Ecto neural progenitor cell (in vitro differentiated cells): ENCODE data around the gene F12.
A peak's percentile ranks its signal among the peaks of the same experiment; 100 is the strongest.

ENCODE experiments used
- DNase-seq: peaks from one replicate; pipeline ENCODE4 v3.0.0-alpha.2; 2018; ENCODE audit warnings: low spot score

The F12 gene

GRCh38 chr5:177409043-177409801 lies at the start of gene F12:
TSS of gene F12 (minus strand) at chr5:177409564. CDS start at chr5:177409527, 37 bp downstream.
- DNase-seq, result no peak

DNA sequence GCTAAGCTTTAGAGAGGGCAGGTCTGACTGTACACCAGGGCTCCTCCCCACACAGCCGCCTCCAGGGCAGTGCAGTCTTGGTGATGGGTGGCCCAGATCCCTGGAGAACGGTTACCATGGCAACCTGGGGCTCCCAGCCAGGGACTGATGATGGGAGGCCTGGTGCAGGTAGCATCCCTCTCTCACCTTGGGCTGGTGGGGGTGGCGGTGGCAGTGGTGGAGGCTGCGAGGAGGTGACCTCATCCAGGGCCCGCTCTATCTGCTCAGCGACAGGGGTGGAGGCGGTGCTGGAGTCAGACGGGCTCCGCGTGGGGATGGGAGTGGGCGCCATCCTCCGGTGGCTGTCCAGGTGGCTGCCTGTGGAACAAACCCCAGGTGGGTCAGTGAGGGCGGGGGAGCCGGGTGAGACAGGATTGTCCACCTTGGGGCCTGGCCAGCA lies 49.6 kb upstream of the F12 start:
- DNase-seq, result no peak

GRCh38 chr5:177457852-177458681 lies 48.7 kb upstream of the F12 start:
- DNase-seq, result no peak

- DNase-seq, result peak; percentile 96
These were observed 47.9 kb upstream of the F12 start for GRCh38 chr5:177456976-177457851.

DNA sequence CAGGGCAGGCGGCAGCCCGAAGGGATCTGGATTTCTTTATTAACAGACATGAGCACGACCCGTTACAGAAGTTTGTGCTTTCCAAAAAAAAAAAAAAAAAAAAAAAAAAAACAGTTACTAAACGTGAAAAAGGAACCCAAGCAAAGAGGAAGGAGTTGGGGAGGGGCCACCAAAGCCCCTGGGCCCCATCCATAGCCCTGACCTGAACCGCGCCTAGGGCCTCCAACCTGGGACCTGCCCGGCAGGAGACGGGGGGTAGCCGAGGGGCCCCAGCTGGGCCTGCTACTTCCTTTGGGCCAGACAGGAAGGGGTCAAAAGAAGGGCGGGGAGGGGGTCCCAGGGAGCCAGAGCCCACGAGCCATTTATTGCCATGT lies 47.2 kb upstream of the F12 start:
- DNase-seq, result no peak

DNA sequence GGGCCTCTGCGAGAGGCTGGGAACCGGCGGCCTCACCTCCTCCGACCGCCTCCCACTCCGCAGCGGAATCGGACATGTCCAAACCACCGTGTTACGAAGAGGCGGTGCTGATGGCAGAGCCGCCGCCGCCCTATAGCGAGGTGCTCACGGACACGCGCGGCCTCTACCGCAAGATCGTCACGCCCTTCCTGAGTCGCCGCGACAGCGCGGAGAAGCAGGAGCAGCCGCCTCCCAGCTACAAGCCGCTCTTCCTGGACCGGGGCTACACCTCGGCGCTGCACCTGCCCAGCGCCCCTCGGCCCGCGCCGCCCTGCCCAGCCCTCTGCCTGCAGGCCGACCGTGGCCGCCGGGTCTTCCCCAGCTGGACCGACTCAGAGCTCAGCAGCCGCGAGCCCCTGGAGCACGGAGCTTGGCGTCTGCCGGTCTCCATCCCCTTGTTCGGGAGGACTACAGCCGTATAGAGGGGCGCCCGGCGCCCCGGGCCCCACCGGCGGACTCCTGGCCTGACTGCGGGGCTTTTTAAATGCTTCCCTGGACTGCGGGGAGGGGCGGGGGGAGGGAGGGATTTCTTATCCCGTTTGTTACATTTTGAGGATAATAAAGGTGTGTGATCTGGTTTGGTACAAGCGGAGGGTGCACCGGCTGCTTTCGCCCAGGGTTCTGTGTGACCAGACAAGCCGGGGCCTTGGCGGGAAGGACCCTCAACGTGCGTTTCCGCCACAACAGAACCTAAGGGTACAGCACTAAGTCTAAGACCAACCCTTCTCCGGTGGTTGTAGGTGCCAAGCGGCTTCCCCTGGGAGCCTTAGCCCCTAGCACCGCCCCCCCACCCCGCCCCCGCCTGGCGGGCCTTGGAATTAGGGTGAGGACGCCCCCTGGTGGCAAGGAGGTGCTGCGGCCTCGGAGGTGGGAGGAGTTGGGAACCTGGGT lies 46.6 kb upstream of the F12 start:
- peak; percentile 97 for DNase-seq

DNA sequence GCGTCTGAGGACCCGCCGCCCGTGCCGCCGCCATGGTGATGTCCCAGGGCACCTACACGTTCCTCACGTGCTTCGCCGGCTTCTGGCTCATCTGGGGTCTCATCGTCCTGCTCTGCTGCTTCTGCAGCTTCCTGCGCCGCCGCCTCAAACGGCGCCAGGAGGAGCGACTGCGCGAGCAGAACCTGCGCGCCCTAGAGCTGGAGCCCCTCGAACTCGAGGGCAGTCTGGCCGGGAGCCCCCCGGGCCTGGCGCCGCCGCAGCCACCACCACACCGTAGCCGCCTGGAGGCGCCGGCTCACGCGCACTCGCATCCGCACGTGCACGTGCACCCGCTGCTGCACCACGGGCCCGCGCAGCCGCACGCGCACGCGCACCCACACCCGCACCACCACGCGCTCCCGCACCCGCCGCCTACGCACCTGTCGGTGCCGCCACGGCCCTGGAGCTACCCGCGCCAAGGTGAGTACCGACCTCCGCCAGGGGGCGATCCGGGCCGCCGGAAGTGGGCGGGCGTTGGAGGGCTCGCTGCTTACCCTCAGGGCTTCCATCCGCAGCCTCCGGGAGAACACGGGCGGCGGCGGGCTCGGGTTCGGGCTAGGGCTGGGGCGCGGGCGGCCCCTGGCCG lies 45.8 kb upstream of the F12 start:
- DNase-seq, result peak; percentile 94

GRCh38 chr5:177454397-177455035 lies 45.2 kb upstream of the F12 start:
- peak; percentile 95 for DNase-seq

DNA sequence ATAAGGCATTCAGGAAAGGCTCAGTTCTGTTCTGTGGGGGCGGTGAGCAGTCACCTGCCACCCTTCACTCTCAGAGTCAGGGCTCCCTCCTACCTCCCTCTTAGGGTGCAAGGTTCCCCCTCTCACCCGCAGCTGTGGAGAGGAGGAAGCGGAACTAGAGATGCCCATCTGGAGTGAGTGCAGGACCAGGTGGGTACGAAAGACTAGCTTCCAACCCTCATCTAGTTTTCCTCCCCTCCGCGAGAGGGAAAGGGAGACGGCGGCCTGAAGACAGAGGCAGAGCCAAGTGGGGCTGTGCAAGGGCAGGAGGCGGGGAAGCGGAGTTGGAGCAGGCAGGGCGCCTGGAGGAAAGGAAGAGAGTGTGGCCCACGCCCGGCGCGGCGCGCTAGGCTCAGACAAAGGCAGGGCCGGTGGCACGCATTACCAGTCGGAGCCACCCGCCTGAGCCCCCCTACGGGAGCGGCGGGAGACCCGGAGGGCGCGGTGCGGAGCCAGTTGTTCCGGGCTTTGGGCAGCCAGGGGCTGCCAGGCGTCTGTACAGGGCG lies 44.6 kb upstream of the F12 start:
- no peak for DNase-seq

DNA sequence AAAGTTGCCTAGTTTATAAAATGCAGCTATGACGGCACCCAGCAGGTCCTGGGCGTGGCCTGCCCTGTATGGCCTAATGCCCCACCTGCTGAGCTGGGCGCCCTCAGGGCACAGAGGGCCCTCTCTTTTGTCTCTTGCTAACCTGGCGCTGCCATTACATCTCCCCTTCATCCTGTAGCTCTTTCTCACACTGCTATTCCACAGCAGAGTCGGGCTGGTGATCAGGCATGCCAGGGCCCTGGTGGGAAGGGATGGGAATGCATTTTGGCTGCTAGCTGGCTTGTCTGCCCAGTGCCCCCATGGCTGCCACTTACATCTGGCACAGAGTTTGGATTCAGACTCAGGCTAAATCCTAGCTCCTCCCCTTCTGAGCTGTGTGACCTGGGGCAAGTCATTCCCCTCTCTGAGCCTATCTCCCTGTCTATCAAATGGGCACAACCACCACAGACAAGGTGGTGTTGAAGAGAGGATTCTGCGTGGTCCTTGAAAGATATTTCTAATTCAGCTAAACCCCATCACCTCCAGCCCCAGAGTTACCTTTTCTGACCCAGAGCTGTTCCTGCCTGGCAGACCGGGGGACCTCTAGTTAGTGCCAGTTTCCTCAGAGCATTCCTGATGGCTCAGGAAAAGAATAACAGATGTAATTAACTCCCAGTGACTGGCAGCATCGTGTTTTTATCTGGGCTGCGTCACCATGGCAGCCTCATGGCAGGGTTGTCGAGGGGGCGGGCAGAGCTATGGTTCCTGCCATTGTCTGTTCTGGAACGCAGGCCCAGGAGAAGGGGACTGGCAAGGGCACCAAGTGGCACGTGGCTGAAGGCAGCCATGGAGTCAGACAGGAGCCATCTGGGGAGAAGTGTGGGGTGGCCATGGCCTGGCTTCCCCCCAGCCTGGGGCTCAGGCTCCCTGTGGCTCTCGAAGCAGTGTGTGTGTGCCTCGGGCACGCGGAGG lies 43.6 kb upstream of the F12 start:
- DNase-seq, result no peak

DNA sequence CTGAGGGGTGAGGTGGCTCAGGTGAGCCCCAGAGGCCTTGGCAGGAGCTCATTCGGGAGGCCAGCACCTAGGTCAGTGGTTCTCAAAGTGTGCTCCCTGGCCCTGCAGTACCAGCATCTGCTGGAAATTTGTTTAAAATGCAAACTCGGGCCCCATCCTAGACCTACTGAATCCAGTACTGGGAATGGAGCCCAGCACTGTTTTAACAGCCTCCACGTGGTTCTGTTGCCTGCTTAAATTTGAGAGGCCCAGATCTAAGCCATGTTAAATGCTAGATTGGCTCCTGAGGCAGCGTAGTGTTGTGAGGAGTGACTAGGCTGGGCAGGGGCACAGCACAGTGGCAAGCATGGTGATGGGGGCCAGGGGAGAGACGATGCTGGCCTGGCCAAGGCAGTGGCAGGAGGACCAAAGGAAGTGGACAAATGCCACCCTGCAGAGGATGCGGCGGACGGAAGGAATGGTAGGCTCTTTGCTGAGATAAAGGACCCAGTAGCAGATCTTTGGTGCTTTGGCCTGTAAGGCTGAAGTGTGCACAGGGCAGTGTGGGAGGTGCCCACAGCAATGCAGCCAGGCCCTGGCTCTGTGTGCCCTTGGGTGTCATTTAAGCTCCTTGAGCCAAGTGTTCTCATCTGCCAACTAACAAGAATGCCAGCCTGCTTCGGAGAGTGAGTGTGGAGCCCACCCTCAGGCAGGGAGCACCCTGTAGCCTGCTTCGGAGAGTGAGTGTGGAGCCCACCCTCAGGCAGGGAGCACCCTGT lies 41.5 kb upstream of the F12 start:
- no peak for DNase-seq

DNA sequence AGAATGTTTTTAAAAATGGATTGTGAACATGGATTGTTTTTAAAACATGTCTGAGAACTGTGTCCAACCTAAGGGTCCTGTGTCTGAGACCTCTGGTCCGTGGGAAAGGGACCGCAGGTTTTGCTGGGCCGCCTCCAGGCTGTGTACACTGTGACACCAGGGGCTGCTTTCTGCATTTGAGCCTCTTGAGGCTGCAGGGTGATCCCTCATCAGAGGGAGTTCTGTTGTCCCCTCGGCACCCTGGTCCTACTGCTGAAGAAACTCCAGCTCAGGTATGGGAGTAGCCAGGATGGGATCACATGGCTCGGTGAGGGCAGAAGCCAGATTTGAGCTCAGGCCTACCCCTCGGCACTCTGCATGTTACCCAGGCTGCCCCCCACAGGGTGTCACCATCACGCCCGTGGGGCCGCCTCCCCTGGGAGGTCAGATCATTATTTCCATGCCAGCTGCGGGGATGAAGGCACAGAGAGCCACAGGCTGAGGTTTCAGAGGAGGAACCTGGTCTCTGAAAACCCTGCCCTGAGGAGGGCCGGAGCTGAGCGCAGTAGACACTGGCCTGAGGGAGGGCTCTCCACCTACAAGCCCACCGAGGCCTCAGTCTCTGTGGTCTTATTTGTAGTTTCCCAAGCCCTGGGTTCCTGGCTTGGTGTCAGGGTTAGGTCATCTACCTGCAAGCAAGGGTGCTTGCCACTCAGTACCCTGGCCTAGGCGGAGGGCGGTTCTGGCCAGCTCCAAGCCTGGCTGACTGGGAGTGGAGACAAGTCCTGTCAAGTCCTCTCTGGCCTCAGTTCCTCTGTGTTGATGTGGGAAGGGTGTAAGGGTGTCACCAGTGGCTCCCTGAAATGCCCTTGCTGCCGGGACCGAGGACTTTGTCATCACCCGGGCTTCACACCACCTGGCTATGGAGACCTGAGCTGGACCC lies 40.0 kb upstream of the F12 start:
- no peak for DNase-seq

GRCh38 chr5:177448244-177448950 lies 39.0 kb upstream of the F12 start:
- DNase-seq, result no peak

- DNase-seq, result peak; percentile 78
These were observed 38.4 kb upstream of the F12 start for GRCh38 chr5:177447611-177448243.

DNA sequence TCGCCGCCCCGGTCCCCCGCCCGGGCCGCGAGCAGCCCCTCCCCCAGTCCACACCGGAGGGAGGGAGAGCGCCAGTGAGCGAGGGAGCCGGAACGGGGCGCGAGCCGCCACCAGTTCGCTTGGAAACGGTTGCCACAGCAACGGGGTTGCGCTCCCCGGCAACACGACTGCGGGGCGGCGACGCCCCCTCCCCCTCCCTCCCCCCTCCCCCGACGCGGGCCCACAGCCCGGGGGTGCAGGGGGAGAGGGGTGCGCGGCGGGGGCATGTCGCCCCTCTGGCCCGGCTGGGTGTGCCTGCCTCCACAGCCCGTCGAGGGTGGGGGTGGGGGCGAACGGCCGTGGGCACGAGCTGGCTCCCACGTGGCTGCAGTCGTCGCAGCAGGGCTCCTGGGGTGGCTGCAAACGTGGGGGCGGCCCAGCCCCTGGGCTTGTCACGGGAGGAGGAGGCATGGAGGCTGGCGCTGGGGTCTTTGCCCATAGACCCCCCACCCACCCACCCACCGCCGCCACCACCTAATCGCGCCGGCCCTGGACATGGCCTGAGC lies 37.8 kb upstream of the F12 start:
- peak; percentile 90 for DNase-seq
